ENCODE data around the gene UNC45B.
"Not testable (repeated sequence)": the region's sequence is repeated elsewhere in the genome, so short reads cannot be mapped to it uniquely, and the experiment has no call there.

Gene UNC45B

GRCh38 chr17:35170968-35171771 lies 23.6 kb downstream of the UNC45B start:
- DNase-seq (ENCODE audit: low spot score), result peak; percentile 62

GRCh38 chr17:35171834-35172233 lies 24.2 kb downstream of the UNC45B start:
- DNase-seq (ENCODE audit: low spot score), result peak; percentile 40

GRCh38 chr17:35172321-35172720 lies 24.7 kb downstream of the UNC45B start:
- not testable (repeated sequence) for DNase-seq (ENCODE audit: low spot score)

- no peak for DNase-seq (ENCODE audit: low spot score)
Measured at GRCh38 chr17:35174835-35175334, 27.3 kb downstream of the UNC45B start.

DNA sequence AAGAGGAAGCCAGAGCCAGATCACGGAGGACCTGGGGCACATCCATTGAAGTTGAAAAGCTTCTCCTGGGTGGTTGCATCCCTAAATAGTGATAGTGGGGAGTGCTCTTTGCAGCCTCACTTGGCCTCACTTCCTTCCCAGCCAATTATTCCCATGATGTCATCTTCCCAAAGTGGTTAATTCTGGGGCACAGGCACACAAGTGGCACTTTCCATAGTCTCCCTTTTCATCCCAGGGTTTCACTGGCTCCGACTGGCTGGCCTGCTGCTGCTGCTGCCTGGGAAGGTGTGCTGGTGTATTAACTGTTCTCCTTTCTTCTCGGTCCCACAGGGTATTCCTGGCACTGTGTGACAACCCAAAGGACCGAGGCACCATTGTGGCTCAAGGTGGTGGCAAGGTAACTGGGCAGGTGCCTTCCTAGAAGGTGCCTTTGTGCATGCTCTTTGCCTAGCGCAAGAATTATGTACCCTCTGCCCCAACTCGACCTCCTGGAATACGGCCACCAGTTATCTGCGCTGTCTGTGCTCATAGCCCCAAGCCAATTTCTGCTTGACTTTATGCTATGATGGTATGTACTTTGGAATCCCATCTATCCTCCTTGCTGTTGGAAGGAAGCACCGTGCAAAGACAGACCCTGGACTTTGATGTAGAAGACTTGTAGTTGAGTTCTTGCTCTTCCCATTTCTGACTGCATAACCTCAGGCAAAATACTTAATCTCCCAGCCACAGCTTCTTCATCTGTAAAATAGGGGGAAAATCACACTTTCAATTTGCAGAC lies 28.2 kb downstream of the UNC45B start:
- no peak for DNase-seq (ENCODE audit: low spot score)

- no peak for DNase-seq (ENCODE audit: low spot score)
Measured at GRCh38 chr17:35176897-35177296, 29.3 kb downstream of the UNC45B start.

GRCh38 chr17:35179379-35179778 lies 31.8 kb downstream of the UNC45B start:
- DNase-seq (ENCODE audit: low spot score), result not testable (repeated sequence)

GRCh38 chr17:35183332-35183731 lies 35.7 kb downstream of the UNC45B start:
- DNase-seq (ENCODE audit: low spot score), result no peak

- DNase-seq (ENCODE audit: low spot score), result no peak
Measured at GRCh38 chr17:35184274-35184673, 36.7 kb downstream of the UNC45B start.

- DNase-seq (ENCODE audit: low spot score), result no peak
Measured at GRCh38 chr17:35185849-35186248, 38.2 kb downstream of the UNC45B start.

DNA sequence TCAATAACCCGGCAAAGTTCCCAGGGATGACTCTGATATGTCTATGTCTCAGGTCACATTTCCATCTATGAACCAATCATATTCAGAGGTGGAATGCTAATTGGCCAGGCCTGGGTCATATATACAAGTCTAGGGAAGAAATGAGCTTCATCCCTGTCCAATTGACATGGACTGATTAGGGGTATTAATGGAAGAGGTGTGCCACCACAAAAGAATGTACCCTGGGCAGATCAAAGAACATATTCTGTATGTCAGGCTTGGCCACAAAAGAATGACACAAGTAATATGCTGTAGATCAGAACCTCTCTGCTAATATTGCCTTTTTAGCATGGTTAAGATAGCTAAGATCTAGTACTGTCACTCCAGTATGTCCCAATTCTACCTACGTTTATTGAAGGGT lies 39.9 kb downstream of the UNC45B start:
- DNase-seq (ENCODE audit: low spot score), result no peak

GRCh38 chr17:35188111-35188510 lies 40.5 kb downstream of the UNC45B start:
- no peak for DNase-seq (ENCODE audit: low spot score)

GRCh38 chr17:35189291-35189690 lies 41.7 kb downstream of the UNC45B start:
- no peak for DNase-seq (ENCODE audit: low spot score)

GRCh38 chr17:35191001-35191695 lies 43.5 kb downstream of the UNC45B start:
- DNase-seq (ENCODE audit: low spot score), result no peak

- no peak for DNase-seq (ENCODE audit: low spot score)
Measured at GRCh38 chr17:35192708-35193107, 45.1 kb downstream of the UNC45B start.

- DNase-seq (ENCODE audit: low spot score), result not testable (repeated sequence)
Measured at GRCh38 chr17:35194001-35194400, 46.4 kb downstream of the UNC45B start, which contains the start of gene SLC35G3. TSS of gene SLC35G3 (minus strand) at chr17:35194393. CDS start at chr17:35194307, 86 bp downstream.

DNA sequence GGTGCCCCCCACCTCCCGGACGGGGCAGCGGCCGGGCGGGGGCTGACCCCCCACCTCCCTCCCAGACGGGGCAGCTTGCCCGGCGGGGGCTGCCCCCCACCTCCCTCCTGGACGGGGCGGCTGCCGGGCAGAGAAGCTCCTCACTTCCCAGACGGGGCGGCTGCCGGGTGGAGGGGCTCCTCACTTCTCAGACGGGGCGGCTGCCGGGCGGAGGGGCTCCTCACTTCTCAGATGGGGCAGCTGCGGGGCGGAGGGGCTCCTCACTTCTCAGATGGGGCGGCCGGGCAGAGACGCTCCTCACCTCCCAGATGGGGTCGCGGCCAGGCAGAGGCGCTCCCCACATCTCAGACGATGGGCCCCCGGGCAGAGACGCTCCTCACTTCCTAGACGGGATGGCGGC lies 47.4 kb downstream of the UNC45B start:
- DNase-seq (ENCODE audit: low spot score), result not testable (repeated sequence)

GRCh38 chr17:35202582-35202981 lies 55.0 kb downstream of the UNC45B start:
- not testable (repeated sequence) for DNase-seq (ENCODE audit: low spot score)

GRCh38 chr17:35210741-35211140 lies 63.1 kb downstream of the UNC45B start:
- peak; percentile 61 for DNase-seq (ENCODE audit: low spot score)

- DNase-seq (ENCODE audit: low spot score), result peak; percentile 24
Measured at GRCh38 chr17:35212668-35213067, 65.1 kb downstream of the UNC45B start.

DNA sequence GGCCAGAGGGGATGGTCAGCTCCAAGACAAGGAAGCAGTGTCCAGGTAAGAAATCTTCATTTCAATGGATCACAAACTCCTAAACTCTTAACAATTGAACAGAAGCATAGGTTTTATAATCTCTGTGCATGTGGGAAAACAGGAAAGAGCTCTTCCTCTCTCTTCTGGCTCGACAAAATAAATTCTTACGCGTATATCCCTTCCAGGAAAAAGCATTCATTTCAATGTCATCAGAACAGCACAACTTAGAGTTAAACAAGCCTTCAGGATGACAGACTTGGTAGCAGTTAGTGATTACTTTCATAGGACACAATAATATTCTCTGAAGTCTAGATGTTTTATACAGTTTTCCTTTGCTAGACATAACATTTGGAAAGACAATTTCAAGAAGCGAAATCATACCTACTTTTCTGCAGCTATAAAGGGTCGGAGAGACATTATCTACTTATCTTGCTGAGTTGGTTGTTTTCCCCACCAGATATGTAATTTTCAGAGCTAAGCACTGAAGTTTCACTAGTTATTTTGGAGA lies 65.9 kb downstream of the UNC45B start:
- no peak for DNase-seq (ENCODE audit: low spot score)

- peak; percentile 87 for DNase-seq (ENCODE audit: low spot score)
Measured at GRCh38 chr17:35214192-35214591, 66.6 kb downstream of the UNC45B start.
